Measurements from ENCODE around the gene PRDM8.

Gene PRDM8

GRCh38 chr4:80183250-80184052 lies 13.9 kb upstream of the PRDM8 start:
- FAIRE-seq (no peak), DNase-seq (ENCODE audit: insufficient read length, low spot score) (no peak)

DNA sequence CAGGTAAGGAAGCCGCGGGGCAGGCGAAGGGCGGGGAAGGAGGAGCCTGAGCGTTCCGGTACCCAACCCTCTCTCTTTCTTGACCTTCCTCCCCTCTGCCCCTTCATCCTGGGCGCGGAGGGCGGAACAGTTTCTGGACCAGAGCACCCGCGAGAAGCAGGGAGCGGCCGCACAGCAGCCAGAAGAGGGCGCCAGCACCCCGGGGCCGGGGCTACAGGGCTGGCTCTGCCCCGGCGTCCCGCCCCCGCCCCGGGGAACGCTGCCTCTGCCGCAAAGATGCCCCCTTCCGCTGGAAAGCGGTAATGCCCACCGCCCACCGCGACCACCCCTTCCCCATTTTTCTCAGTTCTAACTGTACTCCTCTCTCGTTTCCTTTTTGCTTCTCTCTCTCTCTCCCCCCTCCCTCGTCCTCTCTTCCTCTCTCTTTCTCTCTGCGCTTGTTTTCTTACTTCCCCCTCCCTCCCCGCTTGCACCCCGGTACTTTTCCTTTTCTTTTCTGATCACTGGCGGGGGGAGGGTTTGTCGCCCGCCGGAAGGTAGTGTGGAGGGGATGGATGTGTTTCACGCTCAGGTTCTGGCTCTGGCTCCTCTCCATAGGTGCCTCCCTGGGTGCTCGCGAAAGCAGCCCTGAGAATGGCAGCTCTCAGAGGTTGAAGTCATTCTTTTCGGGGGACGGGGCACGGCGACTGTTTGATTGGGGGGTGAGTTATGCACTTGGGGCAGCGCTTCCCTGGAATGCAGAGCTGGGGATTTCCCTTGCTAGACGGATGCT lies 13.1 kb upstream of the PRDM8 start:
- DNase-seq (ENCODE audit: insufficient read length, low spot score): peak; percentile 86

GRCh38 chr4:80184825-80185756 lies 12.2 kb upstream of the PRDM8 start:
- no peak for DNase-seq (ENCODE audit: insufficient read length, low spot score)
- peak; percentile 23 for FAIRE-seq

More for the DNA sequence above, 13.1 kb upstream of the PRDM8 start:
- peak; percentile 84 for FAIRE-seq

DNA sequence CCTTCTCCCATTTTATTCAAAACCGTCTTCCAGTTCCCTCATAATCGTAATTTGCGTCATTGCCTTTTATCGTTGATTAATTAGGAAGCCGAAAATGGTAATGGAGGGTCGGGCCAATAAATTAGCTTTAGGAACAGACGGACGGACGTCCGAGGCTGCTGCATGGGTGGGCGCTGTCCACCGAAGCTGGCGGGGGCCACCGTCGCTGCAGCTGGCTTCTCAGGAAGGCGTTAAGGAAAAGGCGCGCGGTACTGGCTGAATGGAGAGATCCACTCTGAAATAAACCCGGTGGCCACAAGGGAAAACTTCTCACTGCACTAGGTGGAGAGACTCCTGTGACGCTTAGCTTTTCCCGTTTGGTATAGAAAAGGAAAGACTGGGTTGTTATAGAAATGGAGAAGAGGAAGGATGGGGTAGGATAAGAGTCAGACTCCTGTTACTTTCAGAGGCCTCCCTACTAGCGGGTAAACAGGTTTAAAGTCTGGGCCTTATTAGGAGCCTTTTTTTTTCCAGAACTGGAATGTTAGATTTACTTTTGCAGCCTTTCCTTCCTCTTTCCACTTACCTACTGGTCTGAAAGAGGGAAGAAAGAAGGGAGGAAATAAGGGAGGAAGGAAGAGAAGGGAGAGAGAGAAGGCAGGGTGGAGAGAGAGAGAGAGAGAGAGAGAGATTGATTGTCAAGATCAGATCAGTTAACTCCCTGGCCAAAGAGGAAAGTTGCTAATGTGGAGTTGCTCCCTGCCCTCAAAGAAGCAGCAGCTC lies 11.3 kb upstream of the PRDM8 start:
- FAIRE-seq: no peak
- DNase-seq (ENCODE audit: insufficient read length, low spot score): no peak

- FAIRE-seq: no peak
- DNase-seq (ENCODE audit: insufficient read length, low spot score): no peak
Observed at GRCh38 chr4:80186676-80187075, 10.6 kb upstream of the PRDM8 start.

DNA sequence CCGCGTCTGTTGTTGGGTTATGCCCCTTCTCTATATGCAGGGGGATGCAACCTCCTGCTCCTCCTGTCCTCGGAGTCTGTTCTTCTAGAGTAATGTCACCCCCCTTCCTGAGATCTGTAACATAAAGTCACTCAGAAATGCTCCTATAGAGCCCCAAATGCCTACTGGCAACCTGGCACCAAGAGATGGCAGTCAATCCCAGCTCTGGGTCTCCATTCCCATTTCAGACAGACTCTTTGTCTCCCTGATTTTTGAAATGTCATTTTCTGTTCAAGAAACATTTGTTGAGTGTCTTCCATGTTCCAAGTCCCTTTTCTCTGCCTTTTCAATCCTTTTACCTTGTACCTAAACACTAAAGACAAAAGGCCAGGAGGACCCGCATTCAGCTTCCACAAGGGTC lies 9.6 kb upstream of the PRDM8 start:
- FAIRE-seq (no peak), DNase-seq (ENCODE audit: insufficient read length, low spot score) (no peak)

DNA sequence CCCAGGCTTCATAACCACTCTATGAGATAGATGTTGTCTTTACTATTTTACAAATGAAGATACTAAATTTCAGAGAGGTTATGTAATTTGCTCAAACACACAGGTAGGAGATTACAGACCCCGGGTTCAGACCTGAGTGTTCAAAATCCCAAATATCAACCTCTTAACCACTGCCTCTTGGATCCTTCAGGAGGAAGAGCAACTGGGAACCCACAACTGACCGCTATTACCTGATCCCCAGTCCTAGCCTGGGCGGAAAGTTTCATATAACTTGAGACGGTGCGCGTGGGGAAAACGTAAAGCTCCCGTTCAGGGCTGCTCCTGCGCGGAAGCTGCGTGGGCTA lies 8.9 kb upstream of the PRDM8 start:
- no peak for DNase-seq (ENCODE audit: insufficient read length, low spot score)
- FAIRE-seq: no peak

DNA sequence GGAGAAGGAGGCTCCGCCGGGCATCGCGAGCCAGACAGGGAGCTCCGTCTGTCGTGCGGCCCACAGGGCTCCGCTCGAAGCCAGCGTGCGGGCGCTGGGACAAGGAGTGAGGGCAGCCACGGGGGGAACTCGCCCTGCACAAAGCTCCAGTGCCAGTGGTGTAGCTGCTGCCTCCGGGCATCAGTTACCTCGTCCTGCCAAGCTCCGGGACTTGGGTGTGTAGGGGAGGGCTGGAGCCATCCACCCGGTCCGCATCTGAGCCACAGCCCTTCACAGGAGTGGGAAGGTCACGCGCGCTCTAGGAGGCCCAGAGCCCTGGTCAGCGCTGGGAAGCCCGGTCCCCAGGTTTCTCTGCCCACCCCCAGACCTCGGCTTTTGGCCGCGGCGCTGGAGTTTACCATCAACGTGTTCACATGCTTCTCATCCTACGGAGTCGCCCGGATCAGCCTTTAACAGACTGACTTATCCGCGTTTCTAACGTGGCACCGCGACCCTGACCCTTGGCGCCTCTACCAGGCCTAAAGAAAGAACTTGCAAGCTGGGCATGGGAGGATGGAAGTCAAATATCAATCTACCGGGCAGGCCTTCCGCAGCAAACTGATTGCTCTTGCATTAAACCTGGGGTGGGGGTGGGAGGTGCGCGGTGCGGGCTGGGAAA lies 8.4 kb upstream of the PRDM8 start:
- DNase-seq (ENCODE audit: insufficient read length, low spot score) (no peak), FAIRE-seq (no peak)

- DNase-seq (ENCODE audit: insufficient read length, low spot score): no peak
- FAIRE-seq: no peak
Observed at GRCh38 chr4:80189581-80189955, 7.7 kb upstream of the PRDM8 start.

DNA sequence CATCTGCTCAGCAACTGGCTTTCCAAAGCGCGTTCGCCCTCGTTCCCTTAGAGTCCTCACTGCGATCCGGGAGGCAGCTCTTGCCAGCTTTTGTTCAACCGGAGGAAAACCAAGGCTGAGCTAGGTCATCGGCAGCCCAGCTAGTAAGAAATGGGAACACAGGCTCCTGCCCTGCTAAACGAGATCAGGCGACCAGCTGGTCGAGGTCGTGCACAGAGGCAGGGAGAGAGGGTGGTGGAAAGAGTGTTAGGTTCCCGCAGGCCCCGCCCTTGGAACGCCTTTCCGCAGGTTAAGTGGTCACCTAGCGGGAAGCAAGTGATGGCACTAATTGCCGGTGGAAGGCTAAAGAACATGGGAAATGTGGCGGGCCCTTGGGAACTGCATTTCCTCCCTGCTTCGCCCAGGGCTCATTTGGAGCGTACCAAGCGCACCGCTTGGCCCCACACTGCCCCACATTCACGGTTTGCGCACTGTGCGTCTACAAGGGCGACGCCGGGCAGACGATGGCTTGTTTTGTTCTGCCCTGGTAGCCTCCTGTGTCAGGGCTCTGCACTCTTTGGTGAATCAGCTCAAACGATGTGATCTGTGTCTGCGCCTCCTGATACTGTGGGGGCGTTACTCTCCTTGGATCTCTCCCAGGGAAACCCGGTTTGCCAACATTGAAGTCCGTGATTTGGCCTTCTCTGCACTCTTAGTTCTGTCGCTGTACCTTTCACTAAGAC lies 7.2 kb upstream of the PRDM8 start:
- DNase-seq (ENCODE audit: insufficient read length, low spot score) (no peak), FAIRE-seq (no peak)

GRCh38 chr4:80192252-80192866 lies 4.9 kb upstream of the PRDM8 start:
- no peak for FAIRE-seq

GRCh38 chr4:80192937-80193336 lies 4.4 kb upstream of the PRDM8 start:
- no peak for FAIRE-seq

More at GRCh38 chr4:80192252-80192866, 4.9 kb upstream of the PRDM8 start:
- no peak for DNase-seq (ENCODE audit: insufficient read length, low spot score)

GRCh38 chr4:80195441-80196140 lies 1.7 kb upstream of the PRDM8 start:
- DNase-seq (ENCODE audit: insufficient read length, low spot score) (no peak), FAIRE-seq (peak; percentile 23)

More at GRCh38 chr4:80192937-80193336, 4.4 kb upstream of the PRDM8 start:
- no peak for DNase-seq (ENCODE audit: insufficient read length, low spot score)

DNA sequence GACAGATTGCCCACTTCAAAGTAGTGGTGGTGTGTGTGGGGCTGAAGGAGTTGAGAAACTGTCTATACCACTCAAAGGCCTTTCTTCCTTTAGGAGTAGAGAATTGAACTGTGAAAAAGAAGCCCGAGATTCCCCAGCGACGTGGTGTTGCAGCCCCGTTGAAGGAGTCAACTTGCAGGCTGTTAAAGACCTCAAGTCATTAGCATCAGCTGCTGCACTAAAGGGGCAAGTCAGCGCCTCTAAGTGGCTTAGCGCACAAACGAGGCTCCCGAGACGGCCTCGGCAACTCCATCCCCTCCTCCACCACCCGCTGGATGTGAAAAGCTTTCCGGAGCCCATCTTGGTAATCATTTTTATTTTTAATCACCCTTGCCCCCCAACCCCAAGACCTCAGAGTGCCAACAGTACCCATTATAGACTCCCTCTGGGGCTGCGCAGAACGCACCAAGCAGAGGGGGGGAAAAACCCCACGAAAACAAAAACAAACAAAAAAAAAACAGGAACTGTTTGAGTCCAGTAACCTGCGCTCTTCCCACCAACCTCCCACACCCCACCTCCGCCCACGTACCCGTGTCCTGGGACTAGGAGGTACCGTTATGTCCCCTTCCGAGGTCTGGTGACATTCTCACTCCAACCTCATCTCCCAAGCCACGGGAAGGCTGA lies 913 bp upstream of the PRDM8 start:
- DNase-seq (ENCODE audit: insufficient read length, low spot score): no peak
- no peak for FAIRE-seq

GRCh38 chr4:80197601-80198440 lies 518 bp downstream of the PRDM8 start:
- FAIRE-seq (no peak), DNase-seq (ENCODE audit: insufficient read length, low spot score) (no peak)

DNA sequence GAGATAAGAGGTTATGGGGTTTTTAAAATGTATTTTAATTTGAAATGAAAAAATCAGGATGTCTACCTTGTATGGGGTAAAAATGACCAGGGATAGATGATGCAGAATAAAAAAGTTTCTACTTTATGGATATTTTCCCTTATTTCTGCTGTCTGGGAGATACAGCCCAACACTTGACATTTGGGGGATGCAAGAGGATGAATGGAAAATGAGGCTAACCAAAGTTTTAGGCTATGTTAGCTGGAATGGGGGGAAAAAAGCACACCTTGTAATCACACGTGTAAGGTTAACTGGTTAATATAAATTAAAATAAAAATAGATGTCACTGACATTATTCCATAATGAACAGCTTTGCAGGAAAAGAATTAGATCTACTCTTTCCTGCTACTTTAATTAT lies 1.1 kb downstream of the PRDM8 start:
- no peak for DNase-seq (ENCODE audit: insufficient read length, low spot score)
- no peak for FAIRE-seq
